DMS79 treated with DMSO at 0.1 percent for 48 hours (cell line): ENCODE measurements around the gene AK4.

Experiments
- DNase-seq: peaks from one replicate; lab custom pipeline; 2025; lab: John Stamatoyannopoulos, UW

The AK4 gene

GRCh38 chr1:65278376-65279069 is 130.5 kb downstream of the AK4 start:
- no peak for DNase-seq

- no peak for DNase-seq
Observed at GRCh38 chr1:65279070-65279779, 131.2 kb downstream of the AK4 start.
